IPS-20b (cell line): ENCODE measurements around the gene ATXN1.

Experiments
- H3K27ac ChIP-seq: one replicate; pipeline ENCODE4 v1.5.1; 2013; ENCODE audit warnings: low read length
- H3K27me3 ChIP-seq: 2 replicates; pipeline ENCODE4 v1.6.1; 2013; ENCODE audit warnings: mild to moderate bottlenecking, low read length, inconsistent platforms; ENCODE audit not compliant: insufficient read depth
- H3K36me3 ChIP-seq: 2 replicates; pipeline ENCODE4 v1.6.1; 2013; ENCODE audit warnings: low read depth, mild to moderate bottlenecking, inconsistent platforms, low read length, moderate library complexity; ENCODE audit not compliant: insufficient read depth
- H3K4me1 ChIP-seq: 2 replicates; pipeline ENCODE4 v1.6.1; 2013; ENCODE audit warnings: mild to moderate bottlenecking, control low read depth, inconsistent platforms, low read length, moderate library complexity; ENCODE audit not compliant: insufficient read depth
- H3K4me3 ChIP-seq: 2 replicates; pipeline ENCODE4 v1.5.1; 2013; ENCODE audit warnings: mild to moderate bottlenecking, low read length, inconsistent platforms
- H3K9ac ChIP-seq: 2 replicates; pipeline ENCODE4 v1.6.1; 2013; ENCODE audit warnings: low read depth, mild to moderate bottlenecking, inconsistent platforms, low read length, moderate library complexity
- H3K9me3 ChIP-seq: 2 replicates; pipeline ENCODE4 v1.6.1; 2013; ENCODE audit warnings: mild to moderate bottlenecking, low read depth, low read length, inconsistent platforms; ENCODE audit not compliant: insufficient read depth

ATXN1 gene

DNA sequence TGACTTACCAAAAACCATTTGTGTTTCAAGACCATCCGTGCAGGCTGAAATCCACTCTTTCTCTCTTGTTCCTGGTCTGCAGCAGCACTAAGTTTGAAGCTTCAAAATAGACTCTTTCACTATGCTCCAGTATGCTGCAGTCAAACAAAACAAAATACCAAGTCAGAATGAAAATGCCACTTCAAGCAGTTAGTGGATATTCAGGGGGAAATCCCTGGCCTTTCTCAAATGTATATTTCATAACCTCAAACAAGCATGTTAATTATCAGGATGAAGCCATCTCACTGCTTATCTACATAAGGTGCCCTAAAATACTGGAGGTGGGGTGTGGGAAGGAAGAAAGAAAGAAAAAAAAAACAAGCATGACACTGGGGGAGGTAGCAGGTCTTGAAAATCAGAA lies 103.5 kb downstream of the ATXN1 start:
- Histone ChIP-seq H3K27ac (no peak overlapping the region), H3K9ac (no peak overlapping the region)

DNA sequence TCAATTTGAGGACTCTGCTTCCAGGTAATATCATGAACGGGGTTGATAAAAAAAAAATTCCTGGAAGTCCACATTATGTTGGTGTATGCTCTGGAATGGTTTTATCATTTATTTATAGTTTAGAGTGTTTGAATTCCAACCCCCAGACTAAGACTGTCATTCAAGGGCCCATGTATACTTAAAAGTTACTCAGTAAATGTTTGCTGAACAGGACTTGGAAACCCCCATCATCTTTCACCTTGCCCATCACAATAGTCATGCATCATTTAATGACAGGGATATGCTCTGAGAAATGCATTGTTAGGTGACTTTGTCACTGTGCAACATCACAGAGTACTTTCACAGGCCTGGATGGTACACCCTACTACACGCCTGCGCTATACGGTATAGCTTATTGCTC lies 104.8 kb downstream of the ATXN1 start:
- Histone ChIP-seq H3K9me3 (no peaks in the 10 kb centered on the region), H3K36me3 (no peaks in the 10 kb centered on the region), H3K9ac (no peak overlapping the region)

More for the DNA sequence above, 103.5 kb downstream of the ATXN1 start:
- Histone ChIP-seq H3K4me3 (no peak overlapping the region), H3K4me1 (peaks cover 7% of the 10 kb centered on the region), H3K36me3 (no peaks in the 10 kb centered on the region), H3K9me3 (no peaks in the 10 kb centered on the region), H3K27me3 (no peaks in the 10 kb centered on the region)

GRCh38 chr6:16654701-16655100 lies 106.6 kb downstream of the ATXN1 start:
- Histone ChIP-seq H3K9ac (no peak overlapping the region), H3K36me3 (no peaks in the 10 kb centered on the region), H3K27me3 (no peaks in the 10 kb centered on the region), H3K4me1 (peaks cover 7% of the 10 kb centered on the region), H3K4me3 (no peak overlapping the region), H3K27ac (no peak overlapping the region), H3K9me3 (no peaks in the 10 kb centered on the region)

More for the DNA sequence above, 104.8 kb downstream of the ATXN1 start:
- H3K4me1 ChIP-seq = peaks cover 7% of the 10 kb centered on the region
- no peak overlapping the region for H3K27ac ChIP-seq
- H3K4me3 ChIP-seq = no peak overlapping the region
- no peaks in the 10 kb centered on the region for H3K27me3 ChIP-seq

DNA sequence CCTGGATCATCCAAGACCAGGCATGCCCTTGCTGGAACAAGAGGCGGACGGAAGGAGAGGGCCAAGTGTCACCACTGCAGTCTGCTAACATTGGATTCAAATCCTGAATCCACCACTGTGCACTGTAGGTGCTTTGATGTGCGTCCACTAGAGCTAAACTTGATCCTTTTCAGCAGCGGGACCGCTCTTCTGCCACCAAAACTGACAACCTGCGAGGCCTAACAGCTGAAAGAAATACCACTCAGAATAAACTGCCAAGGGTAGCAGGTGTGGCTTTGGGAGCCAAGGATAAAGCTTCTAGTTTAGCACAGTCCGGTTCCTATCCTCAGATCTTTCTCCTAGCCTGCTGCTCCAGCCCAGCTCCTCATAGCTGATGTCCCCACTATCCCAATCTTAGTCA lies 108.0 kb downstream of the ATXN1 start:
- H3K9me3 ChIP-seq = no peaks in the 10 kb centered on the region
- peaks cover 3% of the 10 kb centered on the region for H3K4me1 ChIP-seq
- H3K4me3 ChIP-seq = no peak overlapping the region
- no peak overlapping the region for H3K9ac ChIP-seq
- H3K36me3 ChIP-seq = no peaks in the 10 kb centered on the region
- no peak overlapping the region for H3K27ac ChIP-seq
- no peaks in the 10 kb centered on the region for H3K27me3 ChIP-seq

DNA sequence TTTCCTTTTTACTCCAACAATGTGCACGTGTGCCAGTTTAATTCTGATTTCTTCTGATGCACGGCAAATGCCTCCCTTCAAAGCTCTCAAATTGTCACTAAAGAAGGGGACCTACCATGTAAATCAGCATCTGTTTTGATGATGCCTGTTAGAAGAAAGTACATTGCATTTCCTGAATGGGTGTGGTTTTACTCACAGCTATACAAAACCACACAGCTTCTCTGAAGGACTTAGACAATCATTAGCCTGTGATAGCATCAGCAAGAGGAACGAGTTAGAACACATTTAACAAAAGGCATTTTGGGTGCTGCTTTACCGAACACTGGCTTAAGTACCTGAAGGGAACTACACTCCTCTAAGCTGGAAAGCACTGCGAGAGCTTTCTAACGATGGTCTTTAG lies 109.4 kb downstream of the ATXN1 start:
- no peaks in the 10 kb centered on the region; the same call in 1 of the 2 replicates for H3K4me1 ChIP-seq
- no peaks in the 10 kb centered on the region for H3K9me3 ChIP-seq
- H3K27ac ChIP-seq = no peak overlapping the region
- no peak overlapping the region for H3K9ac ChIP-seq
- H3K36me3 ChIP-seq = no peaks in the 10 kb centered on the region
- H3K27me3 ChIP-seq = no peaks in the 10 kb centered on the region
- no peak overlapping the region for H3K4me3 ChIP-seq

- no peak overlapping the region for H3K9ac ChIP-seq
- no peaks in the 10 kb centered on the region for H3K36me3 ChIP-seq
- H3K9me3 ChIP-seq = no peaks in the 10 kb centered on the region
- no peak overlapping the region for H3K4me3 ChIP-seq
- no peak overlapping the region for H3K27ac ChIP-seq
- H3K27me3 ChIP-seq = no peaks in the 10 kb centered on the region
- H3K4me1 ChIP-seq = no peaks in the 10 kb centered on the region; the same call in 1 of the 2 replicates
Measured at GRCh38 chr6:16649890-16650289, 111.4 kb downstream of the ATXN1 start.

DNA sequence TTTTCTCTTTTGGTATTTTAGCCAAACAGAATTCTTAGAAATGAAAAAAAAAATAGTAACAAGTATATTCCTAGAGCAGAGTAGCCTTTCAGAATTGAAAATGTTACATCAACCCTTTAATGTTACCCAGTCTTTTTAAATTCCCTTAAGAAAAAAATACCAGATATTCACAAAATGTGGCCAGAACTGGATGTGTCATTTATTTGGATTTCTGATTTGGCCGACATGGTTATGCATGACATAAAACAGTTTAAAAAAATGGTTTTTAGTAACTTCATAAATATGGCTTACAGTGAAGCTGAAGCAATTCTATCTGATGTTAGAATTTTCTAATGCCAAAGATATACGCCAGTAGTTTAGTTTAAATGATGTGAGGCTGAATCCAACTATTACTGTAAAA lies 112.0 kb downstream of the ATXN1 start:
- Histone ChIP-seq H3K36me3 (no peaks in the 10 kb centered on the region), H3K4me3 (no peak overlapping the region), H3K9me3 (no peaks in the 10 kb centered on the region), H3K27me3 (no peaks in the 10 kb centered on the region), H3K9ac (no peak overlapping the region), H3K4me1 (no peaks in the 10 kb centered on the region; the same call in 1 of the 2 replicates), H3K27ac (no peak overlapping the region)

- Histone ChIP-seq H3K4me3 (no peak overlapping the region), H3K9ac (no peak overlapping the region), H3K9me3 (no peaks in the 10 kb centered on the region), H3K27ac (no peak overlapping the region), H3K27me3 (no peaks in the 10 kb centered on the region), H3K4me1 (no peaks in the 10 kb centered on the region), H3K36me3 (no peaks in the 10 kb centered on the region)
Measured at GRCh38 chr6:16648003-16648402, 113.3 kb downstream of the ATXN1 start.

GRCh38 chr6:16647422-16647821 lies 113.8 kb downstream of the ATXN1 start:
- H3K27ac ChIP-seq = no peak overlapping the region
- no peaks in the 10 kb centered on the region for H3K4me1 ChIP-seq
- H3K4me3 ChIP-seq = no peak overlapping the region
- H3K9ac ChIP-seq = no peak overlapping the region
- no peaks in the 10 kb centered on the region for H3K36me3 ChIP-seq
- no peaks in the 10 kb centered on the region for H3K27me3 ChIP-seq
- H3K9me3 ChIP-seq = no peaks in the 10 kb centered on the region

- Histone ChIP-seq H3K4me3 (no peak overlapping the region), H3K27me3 (no peaks in the 10 kb centered on the region), H3K9me3 (no peaks in the 10 kb centered on the region), H3K27ac (no peak overlapping the region), H3K36me3 (no peaks in the 10 kb centered on the region), H3K4me1 (no peaks in the 10 kb centered on the region), H3K9ac (no peak overlapping the region)
Measured at GRCh38 chr6:16644540-16645250, 116.6 kb downstream of the ATXN1 start.

- Histone ChIP-seq H3K4me3 (no peak overlapping the region), H3K27ac (no peak overlapping the region), H3K4me1 (peaks cover 13% of the 10 kb centered on the region), H3K9ac (no peak overlapping the region), H3K36me3 (no peaks in the 10 kb centered on the region), H3K27me3 (no peaks in the 10 kb centered on the region), H3K9me3 (no peaks in the 10 kb centered on the region)
Measured at GRCh38 chr6:16639684-16640480, 121.4 kb downstream of the ATXN1 start.

GRCh38 chr6:16637635-16638034 lies 123.6 kb downstream of the ATXN1 start:
- no peak overlapping the region for H3K9ac ChIP-seq

More at GRCh38 chr6:16637635-16638034, 123.6 kb downstream of the ATXN1 start:
- Histone ChIP-seq H3K4me3 (no peak overlapping the region), H3K36me3 (no peaks in the 10 kb centered on the region), H3K27ac (no peak overlapping the region), H3K9me3 (no peaks in the 10 kb centered on the region), H3K27me3 (no peaks in the 10 kb centered on the region), H3K4me1 (peaks cover 13% of the 10 kb centered on the region)
